Measurements from ENCODE around the gene TOMT. TPM values are rescaled to one million over a fixed set of nuclear protein-coding genes. Genes with fewer than 3 reads are reported as not detected.

Gene TOMT
- total and polyA plus RNA-seq, 8 donors = not detected

GRCh38 chr11:72067676-72068075 lies 38.0 kb upstream of the TOMT start:
- ATAC-seq (no peak), DNase-seq (no peak), FAIRE-seq (no peak)
- peaks cover 0 to 6% (median 0%) of the 10 kb centered on the region in 3 donors for H3K36me3 ChIP-seq
- TF ChIP-seq CTCF (IDR thresholded peaks at IDR 0.05) = no peak
- H3K27ac ChIP-seq = no peak overlapping the region
- intact Hi-C loops (cut with DNase I) = no loop called here
- H3K27me3 ChIP-seq = no peaks in the 10 kb centered on the region
- no peaks in the 10 kb centered on the region for H3K9me3 ChIP-seq
- no peak overlapping the region for H3K4me3 ChIP-seq
- peaks cover 3 to 24% (median 4%) of the 10 kb centered on the region in 3 donors for H3K4me1 ChIP-seq

- intact Hi-C loops (cut with DNase I) = no loop called here
- H3K4me1 ChIP-seq = peaks cover 3 to 24% (median 4%) of the 10 kb centered on the region in 3 donors
- peak; percentile 11 to 50 (median 26) for ATAC-seq
Measured at GRCh38 chr11:72069200-72069599, 36.5 kb upstream of the TOMT start.

GRCh38 chr11:72069787-72070251 lies 35.9 kb upstream of the TOMT start:
- Histone ChIP-seq H3K4me3 (peak overlapping the region in 1 of 4 donors; percentile 11), H3K9me3 (no peaks in the 10 kb centered on the region), H3K27ac (peak overlapping the region; percentile 39 to 81 (median 60)), H3K4me1 (peaks cover 3 to 24% (median 4%) of the 10 kb centered on the region in 3 donors), H3K36me3 (peaks cover 0 to 6% (median 0%) of the 10 kb centered on the region in 3 donors), H3K27me3 (no peaks in the 10 kb centered on the region)
- DNase-seq (peak; percentile 71 to 85 (median 80)), FAIRE-seq (no peak), ATAC-seq (peak; percentile 99)
- WGBS, 2 donors = 0 to 4% methylated on average over 2 of the region's 2 CpGs
- intact Hi-C loops (cut with DNase I) = no loop called here
- TF ChIP-seq CTCF (IDR thresholded peaks at IDR 0.05) = no peak

More at GRCh38 chr11:72069200-72069599, 36.5 kb upstream of the TOMT start:
- Histone ChIP-seq H3K36me3 (peaks cover 0 to 6% (median 0%) of the 10 kb centered on the region in 3 donors), H3K4me3 (peak overlapping the region in 1 of 4 donors; percentile 11), H3K9me3 (no peaks in the 10 kb centered on the region), H3K27ac (peak overlapping the region; percentile 39 to 81 (median 60)), H3K27me3 (no peaks in the 10 kb centered on the region)
- TF ChIP-seq CTCF (IDR thresholded peaks at IDR 0.05) = no peak
- FAIRE-seq = no peak
- no peak for DNase-seq

DNA sequence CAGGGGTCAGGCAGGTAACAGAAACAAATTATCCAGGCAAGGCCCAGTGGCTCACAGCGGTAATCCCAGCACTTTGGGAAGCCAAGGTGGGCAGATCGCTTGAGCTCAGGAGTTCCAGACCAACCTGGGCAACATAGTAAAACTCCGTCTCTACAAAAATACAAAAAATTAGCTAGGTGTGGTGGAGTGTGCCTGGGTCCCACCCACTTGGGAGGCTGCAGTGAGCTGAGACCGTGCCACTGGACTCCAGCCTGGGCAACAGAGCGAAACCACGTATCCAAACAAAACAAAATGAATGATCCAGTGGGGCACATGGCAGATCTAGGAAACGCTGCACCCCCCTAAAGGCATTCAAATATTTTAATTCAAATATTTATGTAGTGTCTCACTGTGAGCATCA lies 35.2 kb upstream of the TOMT start:
- WGBS, 2 donors = 91 to 94% methylated on average over 7 of the region's 7 CpGs
- H3K4me3 ChIP-seq = no peak overlapping the region
- H3K27me3 ChIP-seq = no peaks in the 10 kb centered on the region
- H3K27ac ChIP-seq = peak overlapping the region; percentile 13 to 81 (median 60)
- TF ChIP-seq CTCF (IDR thresholded peaks at IDR 0.05) = no peak
- H3K9me3 ChIP-seq = no peaks in the 10 kb centered on the region
- no peak for ATAC-seq
- intact Hi-C loops (cut with DNase I) = no loop called here
- DNase-seq = no peak
- no peak for FAIRE-seq
- peaks cover 3 to 24% (median 4%) of the 10 kb centered on the region in 3 donors for H3K4me1 ChIP-seq
- H3K36me3 ChIP-seq = peaks cover 0 to 6% (median 0%) of the 10 kb centered on the region in 3 donors

- H3K9me3 ChIP-seq = no peaks in the 10 kb centered on the region
- DNase-seq (no peak), FAIRE-seq (no peak), ATAC-seq (no peak)
- no peak overlapping the region for H3K4me3 ChIP-seq
- WGBS, 2 donors = 84 to 86% methylated on average over 3 of the region's 3 CpGs
- no peak overlapping the region for H3K27ac ChIP-seq
- no peak for TF ChIP-seq CTCF (IDR thresholded peaks at IDR 0.05)
- intact Hi-C loops (cut with DNase I) = no loop called here
- H3K36me3 ChIP-seq = peaks cover 0 to 6% (median 0%) of the 10 kb centered on the region in 3 donors
- H3K27me3 ChIP-seq = no peaks in the 10 kb centered on the region
- H3K4me1 ChIP-seq = peaks cover 3 to 19% (median 4%) of the 10 kb centered on the region in 3 donors
Measured at GRCh38 chr11:72072348-72072747, 33.4 kb upstream of the TOMT start.

All from pancreas (tissue), 10 donors.